GM19239 (cell line): Measurements from ENCODE around the gene PCDHA2.
"Not testable (repeated sequence)": the region's sequence is repeated elsewhere in the genome, so short reads cannot be mapped to it uniquely, and the experiment has no call there.

Source experiments
- DNase-seq: peaks from one replicate; pipeline ENCODE4 v3.0.0; 2011; ENCODE audit warnings: low spot score; ENCODE audit not compliant: insufficient read length
- FAIRE-seq: peaks from 2 replicates; lab custom pipeline; 2011; peaks lifted over from hg19 to GRCh38; lab: Jason Lieb, UNC

PCDHA2 gene

DNA sequence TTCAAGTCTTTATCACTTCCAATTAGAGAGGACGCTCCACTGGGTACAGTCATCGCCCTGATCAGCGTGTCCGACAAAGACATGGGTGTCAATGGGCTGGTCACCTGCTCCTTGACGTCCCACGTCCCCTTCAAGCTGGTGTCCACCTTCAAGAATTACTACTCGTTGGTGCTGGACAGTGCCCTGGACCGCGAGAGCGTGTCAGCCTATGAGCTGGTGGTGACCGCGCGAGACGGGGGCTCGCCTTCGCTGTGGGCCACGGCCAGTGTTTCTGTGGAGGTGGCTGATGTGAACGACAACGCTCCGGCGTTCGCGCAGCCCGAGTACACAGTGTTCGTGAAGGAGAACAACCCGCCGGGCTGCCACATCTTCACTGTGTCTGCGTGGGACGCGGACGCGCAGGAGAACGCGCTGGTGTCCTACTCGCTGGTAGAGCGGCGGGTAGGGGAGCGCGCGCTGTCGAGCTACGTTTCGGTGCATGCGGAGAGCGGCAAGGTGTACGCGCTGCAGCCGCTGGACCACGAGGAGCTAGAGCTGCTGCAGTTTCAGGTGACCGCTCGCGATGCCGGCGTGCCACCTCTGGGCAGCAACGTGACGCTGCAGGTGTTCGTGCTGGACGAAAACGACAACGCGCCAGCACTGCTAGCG lies 13.7 kb downstream of the PCDHA2 start:
- not testable (repeated sequence) for FAIRE-seq, DNase-seq

- DNase-seq (no peak), FAIRE-seq (no peak)
Measured at GRCh38 chr5:140808889-140809291, 14.2 kb downstream of the PCDHA2 start.

DNA sequence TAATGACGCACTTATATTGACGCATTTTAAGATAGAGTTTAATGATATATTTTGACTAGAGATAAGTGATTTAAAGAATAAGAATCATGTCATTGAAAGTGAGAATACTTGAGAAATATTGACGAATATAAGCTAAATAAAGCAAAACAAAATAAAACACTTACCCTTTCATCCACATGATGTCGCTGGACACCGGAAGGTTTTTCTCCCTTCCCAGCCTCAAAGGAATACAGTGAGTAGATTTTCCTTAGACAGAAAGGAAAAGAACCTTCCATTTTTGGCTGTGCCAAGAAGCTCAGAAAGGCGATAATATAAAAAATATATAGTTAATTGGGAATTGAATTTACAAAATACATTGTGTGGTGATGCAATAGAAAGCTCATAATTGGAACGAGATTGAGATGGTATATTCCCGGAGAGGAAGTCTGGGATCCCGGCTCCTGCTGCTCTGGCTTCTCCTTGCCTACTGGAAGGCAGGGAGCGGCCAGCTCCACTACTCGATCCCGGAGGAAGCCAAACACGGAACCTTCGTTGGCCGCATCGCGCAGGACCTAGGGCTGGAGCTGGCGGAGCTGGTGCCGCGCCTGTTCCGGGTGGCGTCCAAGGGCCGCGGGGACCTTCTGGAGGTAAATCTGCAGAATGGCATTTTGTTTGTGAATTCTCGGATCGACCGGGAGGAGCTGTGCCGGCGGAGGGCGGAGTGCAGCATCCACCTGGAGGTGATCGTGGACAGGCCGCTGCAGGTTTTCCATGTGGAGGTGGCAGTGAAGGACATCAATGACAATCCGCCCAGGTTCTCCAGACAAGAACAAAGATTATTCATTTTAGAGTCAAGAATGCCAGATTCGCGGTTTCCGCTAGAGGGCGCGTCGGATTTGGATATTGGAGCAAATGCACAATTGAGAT lies 27.0 kb downstream of the PCDHA2 start, which contains the start of gene PCDHA5:
Gene PCDHA5 (plus strand): TSS at position 239 of the 906 bp plus-strand sequence.
- FAIRE-seq (no peak), DNase-seq (no peak)

DNA sequence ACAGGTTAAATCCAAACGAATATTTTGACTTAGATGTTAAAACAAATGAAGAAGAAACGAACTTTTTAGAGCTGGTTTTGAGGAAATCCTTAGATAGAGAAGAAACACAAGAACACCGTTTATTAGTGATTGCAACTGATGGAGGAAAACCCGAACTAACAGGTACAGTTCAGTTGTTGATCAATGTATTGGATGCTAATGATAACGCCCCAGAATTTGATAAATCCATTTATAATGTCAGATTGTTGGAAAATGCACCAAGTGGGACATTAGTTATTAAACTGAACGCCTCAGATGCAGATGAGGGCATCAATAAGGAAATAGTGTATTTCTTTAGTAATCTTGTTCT lies 27.6 kb downstream of the PCDHA2 start:
- DNase-seq (no peak), FAIRE-seq (no peak)

GRCh38 chr5:140822969-140823368 lies 28.3 kb downstream of the PCDHA2 start:
- not testable (repeated sequence) for FAIRE-seq, DNase-seq

- DNase-seq (no peak), FAIRE-seq (no peak)
Measured at GRCh38 chr5:140823475-140823874, 28.8 kb downstream of the PCDHA2 start.

- DNase-seq (no peak), FAIRE-seq (no peak)
Measured at GRCh38 chr5:140827704-140828361, 33.2 kb downstream of the PCDHA2 start, which contains the start of gene PCDHA6. PCDHA6 (plus strand) TSS chr5:140827960; CDS start chr5:140828092, 132 bp downstream.

DNA sequence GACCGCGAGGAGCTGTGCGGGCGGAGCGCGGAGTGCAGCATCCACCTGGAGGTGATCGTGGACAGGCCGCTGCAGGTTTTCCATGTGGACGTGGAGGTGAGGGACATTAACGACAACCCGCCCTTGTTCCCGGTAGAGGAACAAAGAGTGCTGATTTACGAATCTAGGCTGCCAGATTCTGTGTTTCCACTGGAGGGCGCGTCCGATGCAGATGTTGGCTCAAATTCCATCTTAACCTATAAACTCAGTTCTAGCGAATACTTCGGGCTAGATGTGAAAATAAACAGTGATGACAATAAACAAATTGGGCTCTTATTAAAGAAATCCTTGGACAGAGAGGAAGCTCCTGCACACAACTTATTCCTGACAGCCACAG lies 33.7 kb downstream of the PCDHA2 start:
- FAIRE-seq (no peak), DNase-seq (no peak)

DNA sequence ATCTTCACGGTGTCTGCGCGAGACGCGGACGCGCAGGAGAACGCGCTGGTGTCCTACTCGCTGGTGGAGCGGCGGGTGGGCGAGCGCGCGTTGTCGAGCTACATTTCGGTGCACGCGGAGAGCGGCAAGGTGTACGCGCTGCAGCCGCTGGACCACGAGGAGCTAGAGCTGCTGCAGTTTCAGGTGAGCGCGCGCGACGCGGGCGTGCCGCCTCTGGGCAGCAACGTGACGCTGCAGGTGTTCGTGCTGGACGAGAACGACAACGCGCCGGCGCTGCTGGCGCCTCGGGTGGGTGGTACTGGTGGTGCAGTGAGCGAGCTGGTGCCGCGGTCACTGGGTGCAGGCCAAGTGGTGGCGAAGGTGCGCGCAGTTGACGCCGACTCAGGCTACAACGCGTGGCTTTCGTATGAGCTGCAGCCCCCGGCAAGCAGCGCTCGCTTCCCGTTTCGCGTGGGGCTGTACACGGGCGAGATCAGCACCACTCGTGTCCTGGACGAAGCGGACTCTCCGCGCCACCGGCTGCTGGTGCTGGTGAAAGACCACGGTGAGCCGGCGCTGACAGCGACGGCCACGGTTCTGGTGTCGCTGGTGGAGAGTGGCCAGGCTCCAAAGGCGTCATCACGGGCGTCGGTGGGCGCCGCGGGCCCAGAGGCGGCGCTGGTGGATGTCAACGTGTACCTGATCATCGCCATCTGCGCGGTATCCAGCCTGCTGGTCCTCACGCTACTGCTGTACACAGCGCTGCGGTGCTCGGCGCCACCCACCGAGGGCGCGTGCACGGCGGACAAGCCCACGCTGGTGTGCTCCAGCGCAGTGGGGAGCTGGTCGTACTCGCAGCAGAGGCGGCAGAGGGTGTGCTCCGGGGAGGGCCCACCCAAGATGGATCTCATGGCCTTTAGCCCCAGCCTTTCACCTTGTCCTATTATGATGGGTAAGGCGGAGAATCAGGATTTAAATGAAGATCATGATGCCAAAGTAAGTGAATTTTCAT lies 35.2 kb downstream of the PCDHA2 start:
- DNase-seq, FAIRE-seq: not testable (repeated sequence)

GRCh38 chr5:140833993-140834392 lies 39.3 kb downstream of the PCDHA2 start, which contains the start of gene PCDHA7:
PCDHA7 (plus strand) TSS chr5:140834269; CDS start chr5:140834384, 115 bp downstream.
- no peak for FAIRE-seq
- DNase-seq, result no peak

GRCh38 chr5:140834439-140835008 lies 39.9 kb downstream of the PCDHA2 start:
- DNase-seq, FAIRE-seq: not testable (repeated sequence)

DNA sequence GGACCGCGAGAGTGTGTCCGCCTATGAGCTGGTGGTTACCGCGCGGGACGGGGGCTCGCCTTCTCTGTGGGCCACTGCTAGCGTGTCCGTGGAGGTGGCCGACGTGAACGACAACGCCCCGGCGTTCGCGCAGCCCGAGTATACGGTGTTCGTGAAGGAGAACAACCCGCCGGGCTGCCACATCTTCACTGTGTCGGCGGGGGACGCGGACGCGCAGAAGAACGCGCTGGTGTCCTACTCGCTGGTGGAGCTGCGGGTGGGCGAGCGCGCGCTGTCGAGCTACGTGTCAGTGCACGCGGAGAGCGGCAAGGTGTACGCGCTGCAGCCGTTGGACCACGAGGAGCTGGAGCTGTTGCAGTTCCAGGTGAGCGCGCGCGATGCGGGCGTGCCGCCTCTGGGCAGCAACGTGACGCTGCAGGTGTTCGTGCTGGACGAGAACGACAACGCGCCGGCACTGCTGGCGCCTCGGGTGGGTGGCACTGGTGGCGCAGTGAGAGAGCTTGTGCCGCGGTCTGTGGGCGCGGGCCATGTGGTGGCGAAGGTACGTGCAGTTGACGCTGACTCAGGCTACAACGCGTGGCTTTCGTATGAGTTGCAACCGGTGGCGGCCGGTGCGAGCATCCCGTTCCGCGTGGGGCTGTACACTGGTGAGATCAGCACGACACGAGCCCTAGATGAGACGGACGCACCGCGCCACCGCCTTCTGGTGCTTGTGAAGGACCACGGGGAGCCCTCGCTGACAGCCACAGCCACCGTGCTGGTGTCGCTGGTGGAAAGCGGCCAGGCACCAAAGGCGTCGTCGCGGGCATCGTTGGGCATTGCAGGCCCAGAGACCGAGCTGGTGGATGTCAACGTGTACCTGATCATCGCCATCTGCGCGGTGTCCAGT lies 41.2 kb downstream of the PCDHA2 start:
- no peak for FAIRE-seq
- DNase-seq, result no peak

GRCh38 chr5:140840978-140841962 lies 46.6 kb downstream of the PCDHA2 start, which contains the start of gene PCDHA8:
PCDHA8 (plus strand) TSS chr5:140841187; CDS start chr5:140841322, 135 bp downstream.
- no peak for FAIRE-seq
- DNase-seq, result no peak

DNA sequence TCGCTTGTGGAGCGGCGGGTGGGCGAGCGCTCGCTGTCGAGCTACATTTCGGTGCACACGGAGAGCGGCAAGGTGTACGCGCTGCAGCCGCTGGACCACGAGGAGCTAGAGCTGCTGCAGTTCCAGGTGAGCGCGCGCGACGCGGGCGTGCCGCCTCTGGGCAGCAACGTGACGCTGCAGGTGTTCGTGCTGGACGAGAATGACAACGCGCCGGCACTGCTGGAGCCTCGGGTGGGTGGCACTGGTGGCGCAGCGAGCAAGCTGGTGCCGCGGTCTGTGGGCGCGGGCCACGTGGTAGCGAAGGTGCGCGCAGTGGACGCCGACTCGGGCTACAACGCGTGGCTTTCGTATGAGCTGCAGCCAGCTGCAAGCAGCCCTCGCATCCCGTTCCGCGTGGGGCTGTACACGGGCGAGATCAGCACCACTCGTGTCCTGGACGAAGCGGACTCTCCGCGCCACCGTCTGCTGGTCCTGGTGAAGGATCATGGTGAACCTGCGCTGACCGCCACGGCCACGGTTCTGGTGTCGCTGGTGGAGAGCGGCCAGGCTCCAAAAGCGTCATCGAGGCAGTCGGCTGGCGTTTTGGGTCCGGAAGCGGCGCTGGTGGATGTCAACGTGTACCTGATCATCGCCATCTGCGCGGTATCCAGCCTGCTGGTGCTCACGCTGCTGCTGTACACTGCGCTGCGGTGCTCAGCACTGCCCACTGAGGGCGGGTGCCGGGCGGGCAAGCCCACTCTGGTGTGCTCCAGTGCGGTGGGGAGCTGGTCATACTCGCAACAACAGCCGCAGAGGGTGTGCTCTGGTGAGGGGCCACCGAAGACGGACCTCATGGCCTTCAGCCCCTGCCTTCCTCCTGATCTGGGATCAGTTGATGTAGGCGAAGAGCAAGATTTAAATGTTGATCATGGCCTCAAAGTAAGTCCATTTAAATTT lies 48.4 kb downstream of the PCDHA2 start:
- FAIRE-seq, result no peak
- no peak for DNase-seq
